Heart right ventricle (tissue), 16 donors: ENCODE measurements around the gene LCNL1. TPM values are rescaled to one million over a fixed set of nuclear protein-coding genes. Genes with fewer than 3 reads are reported as not detected.
A peak's percentile ranks its signal among the peaks of the same experiment; 100 is the strongest.

ENCODE experiments used
- ATAC-seq, 8 donors: fragments of 200-7000 bp; cut with Tn5 transposase; one replicate each; pipeline ENCODE4 v1.9.1; 2020; ENCODE audit warnings: mild to moderate bottlenecking in 8 of 8, moderate library complexity in 8 of 8, moderate number of reproducible peaks in 1 of 8
- DNase-seq, 2 donors: peaks; one replicate each; pipeline ENCODE4 v3.0.0-alpha.2; 2020
- H3K27ac ChIP-seq, 10 donors: fragments of 200-600 bp; sonication (generic) in 2 of 10; one replicate each; pipeline versions ENCODE4 v1.5.0 to v1.8.0; 2020 to 2022; ENCODE audit warnings: mild to moderate bottlenecking in 3 of 10
- H3K27me3 ChIP-seq, 7 donors: fragments of 200-600 bp; one replicate each; pipeline ENCODE4 v1.8.0; 2021 to 2022; ENCODE audit warnings: mild to moderate bottlenecking in 2 of 7
- H3K36me3 ChIP-seq, 9 donors: fragments of 200-600 bp; sonication (generic) in 1 of 9; one replicate each; pipeline versions ENCODE4 v1.5.0 to v1.8.0; 2020 to 2022; ENCODE audit warnings: mild to moderate bottlenecking in 2 of 9
- H3K4me1 ChIP-seq, 9 donors: fragments of 200-600 bp; sonication (generic) in 1 of 9; one replicate each; pipeline versions ENCODE4 v1.5.0 to v1.8.0; 2020 to 2022; ENCODE audit warnings: mild to moderate bottlenecking in 4 of 9
- H3K4me3 ChIP-seq, 10 donors: fragments of 200-600 bp; sonication (generic) in 2 of 10; one replicate each; pipeline versions ENCODE4 v1.5.0 to v1.8.0; 2020 to 2022; ENCODE audit warnings: mild to moderate bottlenecking in 7 of 10, moderate library complexity in 2 of 10
- H3K9me3 ChIP-seq, 11 donors: fragments of 200-600 bp in 10 of 11; sonication (generic) in 2 of 11; one replicate each; pipeline versions ENCODE4 v1.5.0 to v1.8.0; 2013 to 2022; ENCODE audit warnings: mild to moderate bottlenecking in 2 of 11, control low read depth in 1 of 11, moderate library complexity in 1 of 11
- CTCF ChIP-seq, 9 donors: fragments of 200-600 bp; sonication (generic) in 2 of 9; IDR thresholded peaks; one replicate each; pipeline versions ENCODE4 v1.5.0 to v1.8.0; 2021 to 2022; ENCODE audit warnings: antibody characterized with exemption in 9 of 9, mild to moderate bottlenecking in 5 of 9, moderate library complexity in 1 of 9
- WGBS, 2 donors: extraction: QIAGEN DNeasy Blood & Tissue Kit; methylation state at CpG; one replicate each; pipeline ENCODE4 v1.1.7; 2013; ENCODE audit warnings: inconsistent platforms in 1 of 2; 5-methylcytosine and 5-hydroxymethylcytosine counted together
- intact Hi-C, 10 donors: fragments of 100-400 bp; cut with DNase I; formaldehyde crosslinking; loops; one replicate each; pipeline versions ENCODE4 v1.11.1 to v1.14.2; 2022
- polyA plus RNA-seq, 2 donors: library from polyadenylated mRNA; stranded (reverse); fragments of 200-250 nt; gene quantifications; one replicate each; pipeline ENCODE4 v1.2.3, GENCODE V29; 2013
- total RNA-seq, 10 donors: library from RNA; stranded (reverse); fragmentation: NEBNext Ultra II Directional in 3 of 10; extraction: Animal tissue kit (Norgen Biotek cat#: 25700) in 3 of 10; gene quantifications; one replicate each; pipeline versions ENCODE4 v1.2.1 to v1.2.4, GENCODE V29; 2021 to 2023
- donor health status: Arrhythmogenic right ventricular cardiomyopathy.
- donor health status: ischemic (EF 13 %, LVEDD 7.1; RV severe dilation, severe dysfunction).
- donor health status: healthy with polysubstance abuse.
- donor health status: DM: no; HTN: yes; CAD: no.
- donor health status: DM: no; HTN: no; CAD: no.
- donor health status: ischemic (EF 25% LVEDD 6.9; RV normal size, moderate dysfunction).
- donor health status: ischemic (EF 25% LVEDD 5.7; RV mildly dilated, moderate dysfunction).
- donor health status: healthy.
- donor health status: DM: yes; HTN: yes; CAD: no.
- donor health status: Ischemic cardiomyopathy.
- donor health status: ischemic (EF 35%, LVEDD 5.7; RV mildly dilated, moderate dysfunction).
- donor health status: nonischemic (EF 11% LVEDD 7.7; RV severe dilation, severe dysfunction).
- donor health status: DM: yes; HTN: yes; CAD: no.
- donor health status: PGD.
- donor health status: ischemic (EF 29% LVEDD 5.4; RV normal size, mild dysfunction).
- donor health status: nonischemic (EF 23%, LVEDD 6.1; RV moderate dilation, normal function).

The LCNL1 gene
- total and polyA plus RNA-seq, 12 donors = 0.10 to 10.9 (median 6.4) TPM

- H3K36me3 ChIP-seq = no peaks in the 10 kb centered on the region
- peaks cover 0 to 19% (median 6%) of the 10 kb centered on the region in 9 donors for H3K4me1 ChIP-seq
- no peaks in the 10 kb centered on the region for H3K27me3 ChIP-seq
- H3K9me3 ChIP-seq = no peaks in the 10 kb centered on the region
- intact Hi-C loops = no loop called here
- WGBS, 2 donors = 90 to 93% methylated on average over 6 of the region's 6 CpGs
- H3K4me3 ChIP-seq = no peak overlapping the region
- H3K27ac ChIP-seq = no peak overlapping the region
- ATAC-seq (no peak), DNase-seq (no peak)
- TF ChIP-seq CTCF (IDR thresholded peaks at IDR 0.05) = no peak
These were observed 24.9 kb upstream of the LCNL1 start for GRCh38 chr9:136957901-136958300.

DNA sequence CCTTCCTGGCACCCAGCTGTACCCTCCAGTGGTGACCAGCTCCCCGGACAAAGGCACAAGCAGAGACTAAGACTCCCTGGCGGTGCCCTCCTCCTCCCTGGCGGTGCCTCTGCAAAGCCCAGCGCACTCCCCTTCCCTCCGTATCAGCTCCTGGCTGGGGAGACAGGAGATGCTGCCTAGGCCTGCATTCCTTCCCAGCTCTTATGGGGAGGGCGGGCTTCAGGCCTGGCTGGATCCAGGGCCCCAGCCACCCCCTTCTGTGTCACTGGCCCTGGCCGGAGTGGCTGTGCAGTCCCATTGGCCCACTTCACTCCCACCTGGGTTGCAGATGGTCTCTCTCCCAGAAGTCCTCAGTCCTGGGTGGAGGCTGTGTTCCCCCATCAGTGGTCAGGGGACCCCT is 24.3 kb upstream of the LCNL1 start:
- no peaks in the 10 kb centered on the region for H3K9me3 ChIP-seq
- DNase-seq = no peak
- H3K27ac ChIP-seq = no peak overlapping the region
- 97 to 99% methylated on average over 7 of the region's 7 CpGs for WGBS, 2 donors
- H3K36me3 ChIP-seq = no peaks in the 10 kb centered on the region
- no peaks in the 10 kb centered on the region for H3K27me3 ChIP-seq
- H3K4me3 ChIP-seq = no peak overlapping the region
- no peak for ATAC-seq
- intact Hi-C loops = no loop called here
- H3K4me1 ChIP-seq = peaks cover 0 to 24% (median 6%) of the 10 kb centered on the region in 9 donors
- no peak for TF ChIP-seq CTCF (IDR thresholded peaks at IDR 0.05)

- Histone ChIP-seq H3K27ac (peak overlapping the region in 1 of 10 donors; percentile 65), H3K4me3 (no peak overlapping the region), H3K27me3 (no peaks in the 10 kb centered on the region), H3K4me1 (peaks cover 0 to 32% (median 8%) of the 10 kb centered on the region in 9 donors), H3K9me3 (no peaks in the 10 kb centered on the region), H3K36me3 (no peaks in the 10 kb centered on the region)
- no peak for TF ChIP-seq CTCF (IDR thresholded peaks at IDR 0.05)
- DNase-seq (peak in 1 of 2 donors; percentile 14), ATAC-seq (peak in 1 of 8 donors; percentile 15)
- intact Hi-C loops = no loop called here
- WGBS, 2 donors = 87 to 90% methylated on average over 28 of the region's 28 CpGs
These were observed 23.6 kb upstream of the LCNL1 start for GRCh38 chr9:136958898-136959850.

DNA sequence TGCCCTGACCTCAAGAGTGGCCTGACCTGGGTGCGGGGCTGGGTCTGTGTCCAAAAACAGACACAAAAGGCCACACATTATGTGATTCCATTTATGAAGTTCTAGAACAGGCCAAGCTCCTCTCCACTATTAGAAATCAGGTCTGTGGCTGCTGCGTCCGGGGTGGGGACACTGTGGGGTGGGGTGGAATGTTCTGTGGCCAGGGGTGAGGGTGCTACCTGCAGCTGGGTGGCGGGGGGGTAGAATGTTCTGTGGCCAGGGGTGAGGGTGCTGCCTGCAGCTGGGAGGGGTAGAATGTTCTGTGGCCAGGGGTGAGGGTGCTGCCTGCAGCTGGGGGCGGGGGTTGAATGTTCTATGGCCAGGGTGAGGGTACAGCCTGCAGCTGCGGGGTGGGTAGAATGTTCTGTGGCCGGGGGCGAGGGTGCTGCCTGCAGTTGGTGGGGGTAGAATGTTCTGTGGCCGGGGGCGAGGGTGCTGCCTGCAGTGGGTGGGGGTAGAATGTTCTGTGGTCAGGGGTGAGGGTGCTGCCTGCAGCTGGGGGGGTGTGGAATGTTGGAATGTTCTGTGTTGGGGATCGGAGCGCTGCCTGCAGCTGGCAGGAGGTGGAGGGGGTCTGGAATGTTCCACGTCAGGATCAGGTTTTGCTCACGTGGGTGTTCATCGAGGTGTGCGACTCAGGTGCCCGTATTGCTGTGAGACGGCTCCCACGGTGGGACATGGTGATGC is 22.4 kb upstream of the LCNL1 start:
- ATAC-seq (no peak), DNase-seq (no peak)
- TF ChIP-seq CTCF (IDR thresholded peaks at IDR 0.05) = no peak
- Histone ChIP-seq H3K9me3 (no peaks in the 10 kb centered on the region), H3K27me3 (no peaks in the 10 kb centered on the region), H3K4me1 (peaks cover 0 to 38% (median 14%) of the 10 kb centered on the region in 9 donors), H3K27ac (peak overlapping the region in 1 of 10 donors; percentile 65), H3K36me3 (no peaks in the 10 kb centered on the region), H3K4me3 (no peak overlapping the region)
- 77 to 89% methylated on average over 19 of the region's 19 CpGs for WGBS, 2 donors
- intact Hi-C loops = no loop called here
